ENCODE measurements around the gene SYNPO2. TPM values are rescaled to one million over a fixed set of nuclear protein-coding genes. Genes with fewer than 3 reads are reported as not detected.
"Not testable (repeated sequence)": the region's sequence is repeated elsewhere in the genome, so short reads cannot be mapped to it uniquely, and the experiment has no call there.

The SYNPO2 gene
- total RNA-seq, 1 donor from 2014 or later, result 109 TPM

GRCh38 chr4:119016636-119017035, 128.0 kb downstream of the SYNPO2 start:
- TF ChIP-seq POLR2AphosphoS5 (IDR thresholded peaks at IDR 0.05; ENCODE audit: insufficient read depth in 1 of 2, low read depth in 1 of 2), result peak in 1 of 2 donors; percentile 60
- TF ChIP-seq POLR2A (IDR thresholded peaks at IDR 0.05), result no peak
- TF ChIP-seq, protein P1, sequence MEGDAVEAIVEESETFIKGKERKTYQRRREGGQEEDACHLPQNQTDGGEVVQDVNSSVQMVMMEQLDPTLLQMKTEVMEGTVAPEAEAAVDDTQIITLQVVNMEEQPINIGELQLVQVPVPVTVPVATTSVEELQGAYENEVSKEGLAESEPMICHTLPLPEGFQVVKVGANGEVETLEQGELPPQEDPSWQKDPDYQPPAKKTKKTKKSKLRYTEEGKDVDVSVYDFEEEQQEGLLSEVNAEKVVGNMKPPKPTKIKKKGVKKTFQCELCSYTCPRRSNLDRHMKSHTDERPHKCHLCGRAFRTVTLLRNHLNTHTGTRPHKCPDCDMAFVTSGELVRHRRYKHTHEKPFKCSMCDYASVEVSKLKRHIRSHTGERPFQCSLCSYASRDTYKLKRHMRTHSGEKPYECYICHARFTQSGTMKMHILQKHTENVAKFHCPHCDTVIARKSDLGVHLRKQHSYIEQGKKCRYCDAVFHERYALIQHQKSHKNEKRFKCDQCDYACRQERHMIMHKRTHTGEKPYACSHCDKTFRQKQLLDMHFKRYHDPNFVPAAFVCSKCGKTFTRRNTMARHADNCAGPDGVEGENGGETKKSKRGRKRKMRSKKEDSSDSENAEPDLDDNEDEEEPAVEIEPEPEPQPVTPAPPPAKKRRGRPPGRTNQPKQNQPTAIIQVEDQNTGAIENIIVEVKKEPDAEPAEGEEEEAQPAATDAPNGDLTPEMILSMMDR (IDR thresholded peaks at IDR 0.05), result no peak
- H3K27ac ChIP-seq, result peak overlapping the region; percentile 62

DNA sequence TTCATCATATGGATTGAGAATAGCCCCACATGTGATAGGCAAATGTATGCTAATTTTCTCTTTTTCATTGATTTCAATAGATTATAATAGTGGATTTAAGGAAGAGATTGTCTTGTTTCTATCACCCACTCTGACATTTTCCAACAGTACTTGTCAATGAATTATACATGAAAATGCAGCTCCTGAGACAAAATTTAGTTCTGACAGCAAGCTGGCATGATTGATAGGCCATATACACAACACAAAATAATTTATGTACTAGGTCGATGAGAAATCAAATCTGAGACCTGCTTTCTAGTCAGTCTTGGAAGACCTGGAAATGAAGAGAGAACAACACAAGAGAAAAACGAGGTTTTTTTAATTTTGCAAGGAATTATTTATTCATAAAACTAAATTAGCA, 129.0 kb downstream of the SYNPO2 start:
- no peak for TF ChIP-seq POLR2A (IDR thresholded peaks at IDR 0.05)
- Histone ChIP-seq H3K27ac (peak overlapping the region; percentile 31), H3K36me3 (no peaks in the 10 kb centered on the region), H3K9me3 (no peaks in the 10 kb centered on the region), H3K27me3 (no peaks in the 10 kb centered on the region), H3K4me3 (no peak overlapping the region), H3K4me1 (no peaks in the 10 kb centered on the region)
- DNase-seq (ENCODE audit: extremely low spot score in 2 of 2), result no peak
- intact Hi-C loops (cut with DNase I), result no loop called here

More at GRCh38 chr4:119016636-119017035, 128.0 kb downstream of the SYNPO2 start:
- H3K4me3 ChIP-seq, result no peak overlapping the region
- H3K9me3 ChIP-seq, result no peaks in the 10 kb centered on the region
- no peaks in the 10 kb centered on the region for H3K4me1 ChIP-seq
- DNase-seq (ENCODE audit: extremely low spot score in 2 of 2), result no peak
- no peaks in the 10 kb centered on the region for H3K27me3 ChIP-seq
- H3K36me3 ChIP-seq, result no peaks in the 10 kb centered on the region
- intact Hi-C loops (cut with DNase I), result no loop called here

- DNase-seq (ENCODE audit: extremely low spot score in 2 of 2), result no peak
Measured at GRCh38 chr4:119020158-119020557, 131.5 kb downstream of the SYNPO2 start.

GRCh38 chr4:119022520-119022919, 133.9 kb downstream of the SYNPO2 start:
- H3K9me3 ChIP-seq; H3K27ac ChIP-seq; intact Hi-C loops (cut with DNase I); DNase-seq (ENCODE audit: extremely low spot score in 2 of 2); H3K4me3 ChIP-seq; H3K27me3 ChIP-seq; H3K36me3 ChIP-seq: not testable (repeated sequence)
- peaks cover 32% of the 10 kb centered on the region for H3K4me1 ChIP-seq

More at GRCh38 chr4:119020158-119020557, 131.5 kb downstream of the SYNPO2 start:
- Histone ChIP-seq H3K4me1 (peaks cover 10% of the 10 kb centered on the region), H3K4me3 (no peak overlapping the region), H3K27ac (peak overlapping the region; percentile 9), H3K9me3 (no peaks in the 10 kb centered on the region), H3K36me3 (no peaks in the 10 kb centered on the region), H3K27me3 (no peaks in the 10 kb centered on the region)
- intact Hi-C loops (cut with DNase I), result no loop called here
- TF ChIP-seq POLR2AphosphoS5 (IDR thresholded peaks at IDR 0.05; ENCODE audit: insufficient read depth in 1 of 2, low read depth in 1 of 2) (no peak), POLR2A (IDR thresholded peaks at IDR 0.05) (no peak)
- TF ChIP-seq, protein P1 (IDR thresholded peaks at IDR 0.05), result no peak

DNA sequence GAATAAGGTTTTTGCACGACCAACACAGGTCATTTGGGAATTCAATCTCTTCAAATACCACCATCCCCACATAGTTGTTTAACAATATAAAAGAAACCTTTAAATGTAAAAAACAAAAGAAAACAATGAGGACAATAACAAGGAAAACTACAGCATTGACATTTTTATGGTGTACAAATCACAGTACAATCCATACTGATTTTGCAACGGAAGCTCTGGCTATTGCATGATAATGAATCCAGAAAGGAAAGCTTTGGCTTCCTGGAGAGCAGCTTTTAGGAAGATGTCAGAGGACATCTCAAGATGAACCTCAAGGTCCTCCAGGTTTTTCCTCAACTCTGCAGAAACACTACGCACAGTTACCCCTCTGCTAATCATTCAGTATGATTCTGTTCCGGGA, 135.4 kb downstream of the SYNPO2 start:
- TF ChIP-seq POLR2A (IDR thresholded peaks at IDR 0.05) (no peak), POLR2AphosphoS5 (IDR thresholded peaks at IDR 0.05; ENCODE audit: insufficient read depth in 1 of 2, low read depth in 1 of 2) (no peak)
- TF ChIP-seq, protein P1 (IDR thresholded peaks at IDR 0.05), result no peak
- Histone ChIP-seq H3K4me3 (no peak overlapping the region), H3K36me3 (no peaks in the 10 kb centered on the region), H3K27me3 (no peaks in the 10 kb centered on the region), H3K27ac (peak overlapping the region; percentile 93), H3K4me1 (peaks cover 36% of the 10 kb centered on the region), H3K9me3 (no peaks in the 10 kb centered on the region)
- DNase-seq (ENCODE audit: extremely low spot score in 2 of 2), result no peak
- intact Hi-C loops (cut with DNase I), result no loop called here

DNA sequence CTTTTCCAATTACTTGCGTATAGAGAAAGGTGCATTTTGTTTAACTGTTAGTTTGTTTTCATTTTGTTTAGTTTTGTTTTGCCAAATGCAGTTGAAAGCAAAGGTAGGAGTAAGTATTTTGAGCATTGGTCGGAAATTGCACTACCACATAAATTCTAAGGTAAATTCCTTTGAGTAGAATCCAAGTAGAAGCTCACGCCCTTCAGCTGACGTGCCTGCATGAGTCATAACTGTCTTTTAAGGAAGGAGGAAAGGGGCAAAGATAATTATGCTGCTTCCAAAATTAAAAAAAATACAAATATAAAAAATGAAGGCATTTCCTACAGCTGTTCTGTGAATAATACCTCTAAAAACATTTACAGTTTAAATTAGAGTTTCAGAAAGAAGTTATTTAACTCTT, 136.8 kb downstream of the SYNPO2 start:
- no peak for DNase-seq (ENCODE audit: extremely low spot score in 2 of 2)
- intact Hi-C loops (cut with DNase I), result no loop called here

More for the DNA sequence above, 136.8 kb downstream of the SYNPO2 start:
- H3K4me1 ChIP-seq, result peaks cover 36% of the 10 kb centered on the region
- peak overlapping the region; percentile 93 for H3K27ac ChIP-seq
- TF ChIP-seq POLR2AphosphoS5 (IDR thresholded peaks at IDR 0.05; ENCODE audit: insufficient read depth in 1 of 2, low read depth in 1 of 2), result no peak
- TF ChIP-seq POLR2A (IDR thresholded peaks at IDR 0.05), result no peak
- TF ChIP-seq, protein P1 (IDR thresholded peaks at IDR 0.05), result no peak
- no peaks in the 10 kb centered on the region for H3K9me3 ChIP-seq
- peaks cover 0 to 6% of the 10 kb centered on the region in 2 donors for H3K36me3 ChIP-seq
- H3K27me3 ChIP-seq, result no peaks in the 10 kb centered on the region
- no peak overlapping the region for H3K4me3 ChIP-seq

All from vagina (tissue), 2 donors.